HG03175 (cell line): Measurements from ENCODE around the gene PKD1.

ENCODE experiments used
- ATAC-seq: cut with Tn5 transposase; IDR thresholded peaks from one replicate; pipeline ENCODE4 v1.9.1; 2021; ENCODE audit warnings: mild to moderate bottlenecking, moderate library complexity; ENCODE audit not compliant: unreplicated experiment

Gene PKD1

GRCh38 chr16:2090777-2091546 lies 44.7 kb downstream of the PKD1 start:
- ATAC-seq = no peak

- ATAC-seq = no peak
Measured at GRCh38 chr16:2090481-2090776, 45.3 kb downstream of the PKD1 start.

- ATAC-seq = no peak
Measured at GRCh38 chr16:2089706-2090480, 45.8 kb downstream of the PKD1 start.

- no peak for ATAC-seq
Measured at GRCh38 chr16:2088759-2089358, 46.8 kb downstream of the PKD1 start.

GRCh38 chr16:2087748-2088631 lies 47.7 kb downstream of the PKD1 start:
- ATAC-seq = no peak

GRCh38 chr16:2086812-2087747 lies 48.6 kb downstream of the PKD1 start:
- no peak for ATAC-seq

- no peak for ATAC-seq
Measured at GRCh38 chr16:2086106-2086742, 49.5 kb downstream of the PKD1 start.

GRCh38 chr16:2085669-2086068 lies 50.0 kb downstream of the PKD1 start:
- no peak for ATAC-seq

GRCh38 chr16:2084895-2085625 lies 50.6 kb downstream of the PKD1 start:
- no peak for ATAC-seq

- no peak for ATAC-seq
Measured at GRCh38 chr16:2083876-2084780, 51.6 kb downstream of the PKD1 start.

GRCh38 chr16:2083409-2083808 lies 52.3 kb downstream of the PKD1 start:
- no peak for ATAC-seq

GRCh38 chr16:2082983-2083364 lies 52.7 kb downstream of the PKD1 start:
- no peak for ATAC-seq

GRCh38 chr16:2082171-2082982 lies 53.3 kb downstream of the PKD1 start:
- no peak for ATAC-seq

GRCh38 chr16:2081201-2082084 lies 54.3 kb downstream of the PKD1 start:
- ATAC-seq = no peak

GRCh38 chr16:2079991-2080390 lies 55.7 kb downstream of the PKD1 start:
- ATAC-seq = no peak

- ATAC-seq = no peak
Measured at GRCh38 chr16:2079311-2079800, 56.3 kb downstream of the PKD1 start.
